ENCODE data around the gene PLCG1.

The PLCG1 gene

GRCh38 chr20:41168281-41169161 lies 31.2 kb downstream of the PLCG1 start:
- DNase-seq, result no peak

- DNase-seq, result no peak
These were observed 31.9 kb downstream of the PLCG1 start for GRCh38 chr20:41169162-41169690.

- no peak for DNase-seq
These were observed 32.5 kb downstream of the PLCG1 start for GRCh38 chr20:41169791-41170351.

GRCh38 chr20:41170386-41171105 lies 33.2 kb downstream of the PLCG1 start:
- DNase-seq, result no peak

- DNase-seq, result no peak
These were observed 34.5 kb downstream of the PLCG1 start for GRCh38 chr20:41171736-41172295.

- no peak for DNase-seq
These were observed 35.2 kb downstream of the PLCG1 start for GRCh38 chr20:41172296-41173140.

GRCh38 chr20:41173161-41173721 lies 35.9 kb downstream of the PLCG1 start:
- peak; percentile 65 to 67 for DNase-seq

- no peak for DNase-seq
These were observed 36.5 kb downstream of the PLCG1 start for GRCh38 chr20:41173791-41174341.

GRCh38 chr20:41174373-41174772 lies 37.0 kb downstream of the PLCG1 start:
- DNase-seq, result no peak

GRCh38 chr20:41174782-41175181 lies 37.4 kb downstream of the PLCG1 start:
- DNase-seq, result no peak

GRCh38 chr20:41175201-41175651 lies 37.9 kb downstream of the PLCG1 start:
- DNase-seq, result no peak

- no peak for DNase-seq
These were observed 38.5 kb downstream of the PLCG1 start for GRCh38 chr20:41175727-41176330.

- DNase-seq, result no peak
These were observed 39.6 kb downstream of the PLCG1 start for GRCh38 chr20:41176711-41177552.

GRCh38 chr20:41177636-41178035 lies 40.3 kb downstream of the PLCG1 start:
- DNase-seq, result no peak

GRCh38 chr20:41178495-41178894 lies 41.2 kb downstream of the PLCG1 start:
- DNase-seq, result no peak

- no peak for DNase-seq
These were observed 41.6 kb downstream of the PLCG1 start for GRCh38 chr20:41178904-41179432.

- no peak for DNase-seq
These were observed 42.6 kb downstream of the PLCG1 start for GRCh38 chr20:41179961-41180360.

- DNase-seq, result no peak
These were observed 43.4 kb downstream of the PLCG1 start for GRCh38 chr20:41180599-41181333.

- no peak for DNase-seq
These were observed 44.2 kb downstream of the PLCG1 start for GRCh38 chr20:41181567-41181966.

All from stimulated activated CD4-positive, alpha-beta T cell treated with anti-CD3 and anti-CD28 coated beads, Interleukin-2, amount 100 ng/mL, for 48 hours (primary cell).